GM04503 (cell line): ENCODE data around the gene GAS5.
"Not testable (repeated sequence)": the region's sequence is repeated elsewhere in the genome, so short reads cannot be mapped to it uniquely, and the experiment has no call there.

Experiments used
- DNase-seq: peaks from one replicate; pipeline ENCODE4 v3.0.0-alpha.2; 2012; ENCODE audit warnings: low read depth

The GAS5 gene

GRCh38 chr1:173869021-173869359 is 1.2 kb upstream of the GAS5 start:
- DNase-seq = no peak

- no peak for DNase-seq
Observed at GRCh38 chr1:173868266-173869020, 654 bp upstream of the GAS5 start, which contains the start of gene ZBTB37. ZBTB37 (plus strand) TSS chr1:173868380; CDS start chr1:173870226, 1,846 bp downstream.

GRCh38 chr1:173867141-173867752 is 542 bp downstream of the GAS5 start:
- DNase-seq = no peak

GRCh38 chr1:173866413-173867115 is 1.2 kb downstream of the GAS5 start:
- no peak for DNase-seq

- no peak for DNase-seq
Observed at GRCh38 chr1:173865468-173866164, 2.2 kb downstream of the GAS5 start.

- no peak for DNase-seq
Observed at GRCh38 chr1:173864179-173864867, 3.5 kb downstream of the GAS5 start.

GRCh38 chr1:173863224-173864161 is 4.3 kb downstream of the GAS5 start:
- no peak for DNase-seq

- no peak for DNase-seq
Observed at GRCh38 chr1:173862769-173863223, 5.0 kb downstream of the GAS5 start.

GRCh38 chr1:173862146-173862768 is 5.5 kb downstream of the GAS5 start:
- not testable (repeated sequence) for DNase-seq

- no peak for DNase-seq
Observed at GRCh38 chr1:173861731-173862145, 6.1 kb downstream of the GAS5 start.

GRCh38 chr1:173860065-173860464 is 7.7 kb downstream of the GAS5 start:
- no peak for DNase-seq

GRCh38 chr1:173859547-173859946 is 8.2 kb downstream of the GAS5 start:
- not testable (repeated sequence) for DNase-seq

GRCh38 chr1:173857363-173857917 is 10.3 kb downstream of the GAS5 start:
- DNase-seq = no peak

- no peak for DNase-seq
Observed at GRCh38 chr1:173856903-173857302, 10.9 kb downstream of the GAS5 start.

- DNase-seq = no peak
Observed at GRCh38 chr1:173856014-173856413, 11.8 kb downstream of the GAS5 start.

GRCh38 chr1:173853074-173853473 is 14.7 kb downstream of the GAS5 start:
- peak; percentile 24 for DNase-seq

- no peak for DNase-seq
Observed at GRCh38 chr1:173852105-173852504, 15.7 kb downstream of the GAS5 start.

- no peak for DNase-seq
Observed at GRCh38 chr1:173832748-173833147, 35.0 kb downstream of the GAS5 start.

- DNase-seq = no peak
Observed at GRCh38 chr1:173827611-173828010, 40.2 kb downstream of the GAS5 start.
